Measurements from ENCODE around the gene OVOL1.
"Not testable (repeated sequence)": the region's sequence is repeated elsewhere in the genome, so short reads cannot be mapped to it uniquely, and the experiment has no call there.

Gene OVOL1

GRCh38 chr11:65786786-65787636 lies at the start of gene OVOL1:
Gene OVOL1, plus strand, starts transcription at chr11:65787063. Its CDS starts 311 bp downstream, at chr11:65787374.
- no peak for DNase-seq (ENCODE audit: low read depth)

GRCh38 chr11:65739022-65739421 lies 47.8 kb upstream of the OVOL1 start:
- no peak for DNase-seq (ENCODE audit: low read depth)

- no peak for DNase-seq (ENCODE audit: low read depth)
Measured at GRCh38 chr11:65741185-65741584, 45.7 kb upstream of the OVOL1 start.

- no peak for DNase-seq (ENCODE audit: low read depth)
Measured at GRCh38 chr11:65742353-65742752, 44.5 kb upstream of the OVOL1 start.

GRCh38 chr11:65743681-65744025 lies 43.2 kb upstream of the OVOL1 start:
- DNase-seq (ENCODE audit: low read depth) = no peak

GRCh38 chr11:65744026-65744698 lies 42.7 kb upstream of the OVOL1 start:
- no peak for DNase-seq (ENCODE audit: low read depth)

- DNase-seq (ENCODE audit: low read depth) = no peak
Measured at GRCh38 chr11:65744699-65745042, 42.2 kb upstream of the OVOL1 start.

- no peak for DNase-seq (ENCODE audit: low read depth)
Measured at GRCh38 chr11:65745049-65745448, 41.8 kb upstream of the OVOL1 start.

GRCh38 chr11:65762169-65762568 lies 24.7 kb upstream of the OVOL1 start:
- DNase-seq (ENCODE audit: low read depth) = not testable (repeated sequence)

- DNase-seq (ENCODE audit: low read depth) = not testable (repeated sequence)
Measured at GRCh38 chr11:65762816-65763215, 24.0 kb upstream of the OVOL1 start.

GRCh38 chr11:65764434-65764833 lies 22.4 kb upstream of the OVOL1 start:
- DNase-seq (ENCODE audit: low read depth) = no peak

GRCh38 chr11:65766535-65766934 lies 20.3 kb upstream of the OVOL1 start:
- DNase-seq (ENCODE audit: low read depth) = no peak

- DNase-seq (ENCODE audit: low read depth) = no peak
Measured at GRCh38 chr11:65767406-65767805, 19.5 kb upstream of the OVOL1 start.

- DNase-seq (ENCODE audit: low read depth) = not testable (repeated sequence)
Measured at GRCh38 chr11:65767806-65768205, 19.1 kb upstream of the OVOL1 start.

- no peak for DNase-seq (ENCODE audit: low read depth)
Measured at GRCh38 chr11:65770951-65771567, 15.8 kb upstream of the OVOL1 start.

- no peak for DNase-seq (ENCODE audit: low read depth)
Measured at GRCh38 chr11:65771589-65772112, 15.2 kb upstream of the OVOL1 start.

- DNase-seq (ENCODE audit: low read depth) = no peak
Measured at GRCh38 chr11:65773784-65774411, 13.0 kb upstream of the OVOL1 start.

- no peak for DNase-seq (ENCODE audit: low read depth)
Measured at GRCh38 chr11:65774525-65775306, 12.1 kb upstream of the OVOL1 start.

GRCh38 chr11:65776196-65776595 lies 10.7 kb upstream of the OVOL1 start:
- DNase-seq (ENCODE audit: low read depth) = no peak

- DNase-seq (ENCODE audit: low read depth) = no peak
Measured at GRCh38 chr11:65776710-65777141, 10.1 kb upstream of the OVOL1 start.

- DNase-seq (ENCODE audit: low read depth) = no peak
Measured at GRCh38 chr11:65777241-65777640, 9.6 kb upstream of the OVOL1 start.
